ENCODE results near the gene TRPM2.

Gene TRPM2

GRCh38 chr21:44444286-44444931, 91.0 kb downstream of the TRPM2 start:
- DNase-seq (ENCODE audit: low spot score): peak; percentile 84

GRCh38 chr21:44445145-44445812, 91.9 kb downstream of the TRPM2 start:
- DNase-seq (ENCODE audit: low spot score): no peak

- DNase-seq (ENCODE audit: low spot score): no peak
These were observed 95.3 kb downstream of the TRPM2 start for GRCh38 chr21:44448651-44449131.

GRCh38 chr21:44449473-44450363, 96.3 kb downstream of the TRPM2 start:
- peak; percentile 13 for DNase-seq (ENCODE audit: low spot score)

GRCh38 chr21:44450402-44450801, 97.0 kb downstream of the TRPM2 start:
- no peak for DNase-seq (ENCODE audit: low spot score)

- no peak for DNase-seq (ENCODE audit: low spot score)
These were observed 97.6 kb downstream of the TRPM2 start for GRCh38 chr21:44450999-44451398.

GRCh38 chr21:44453120-44453519, 99.7 kb downstream of the TRPM2 start:
- no peak for DNase-seq (ENCODE audit: low spot score)

- no peak for DNase-seq (ENCODE audit: low spot score)
These were observed 100.6 kb downstream of the TRPM2 start for GRCh38 chr21:44454058-44454457.

GRCh38 chr21:44454747-44455523, 101.5 kb downstream of the TRPM2 start, which contains the start of gene LRRC3:
TSS of gene LRRC3 (plus strand) at chr21:44455510. CDS start at chr21:44456645, 1,135 bp downstream.
- peak; percentile 98 for DNase-seq (ENCODE audit: low spot score)

- DNase-seq (ENCODE audit: low spot score): peak; percentile 82
These were observed 102.2 kb downstream of the TRPM2 start for GRCh38 chr21:44455524-44456213.

GRCh38 chr21:44456214-44456914, 102.9 kb downstream of the TRPM2 start:
- peak; percentile 20 for DNase-seq (ENCODE audit: low spot score)

GRCh38 chr21:44456915-44457736, 103.7 kb downstream of the TRPM2 start:
- DNase-seq (ENCODE audit: low spot score): peak; percentile 12

GRCh38 chr21:44458971-44459711, 105.7 kb downstream of the TRPM2 start:
- DNase-seq (ENCODE audit: low spot score): no peak

GRCh38 chr21:44459712-44460440, 106.5 kb downstream of the TRPM2 start:
- no peak for DNase-seq (ENCODE audit: low spot score)

GRCh38 chr21:44460441-44460755, 107.0 kb downstream of the TRPM2 start:
- no peak for DNase-seq (ENCODE audit: low spot score)

GRCh38 chr21:44461005-44461404, 107.6 kb downstream of the TRPM2 start:
- DNase-seq (ENCODE audit: low spot score): peak; percentile 9

- peak; percentile 16 for DNase-seq (ENCODE audit: low spot score)
These were observed 108.1 kb downstream of the TRPM2 start for GRCh38 chr21:44461464-44462001.

Measured in iPS-NIHi11 (cell line).